ENCODE data around the gene RIN3. TPM values are rescaled to one million over a fixed set of nuclear protein-coding genes. Genes with fewer than 3 reads are reported as not detected.
"Not testable (repeated sequence)": the region's sequence is repeated elsewhere in the genome, so short reads cannot be mapped to it uniquely, and the experiment has no call there.

RIN3 gene
- total RNA-seq, 2 donors from 2014 or later = 6.6 to 11.8 TPM

- DNase-seq (ENCODE audit: low spot score) = no peak
Observed at GRCh38 chr14:92529903-92530302, 16.3 kb downstream of the RIN3 start.

DNA sequence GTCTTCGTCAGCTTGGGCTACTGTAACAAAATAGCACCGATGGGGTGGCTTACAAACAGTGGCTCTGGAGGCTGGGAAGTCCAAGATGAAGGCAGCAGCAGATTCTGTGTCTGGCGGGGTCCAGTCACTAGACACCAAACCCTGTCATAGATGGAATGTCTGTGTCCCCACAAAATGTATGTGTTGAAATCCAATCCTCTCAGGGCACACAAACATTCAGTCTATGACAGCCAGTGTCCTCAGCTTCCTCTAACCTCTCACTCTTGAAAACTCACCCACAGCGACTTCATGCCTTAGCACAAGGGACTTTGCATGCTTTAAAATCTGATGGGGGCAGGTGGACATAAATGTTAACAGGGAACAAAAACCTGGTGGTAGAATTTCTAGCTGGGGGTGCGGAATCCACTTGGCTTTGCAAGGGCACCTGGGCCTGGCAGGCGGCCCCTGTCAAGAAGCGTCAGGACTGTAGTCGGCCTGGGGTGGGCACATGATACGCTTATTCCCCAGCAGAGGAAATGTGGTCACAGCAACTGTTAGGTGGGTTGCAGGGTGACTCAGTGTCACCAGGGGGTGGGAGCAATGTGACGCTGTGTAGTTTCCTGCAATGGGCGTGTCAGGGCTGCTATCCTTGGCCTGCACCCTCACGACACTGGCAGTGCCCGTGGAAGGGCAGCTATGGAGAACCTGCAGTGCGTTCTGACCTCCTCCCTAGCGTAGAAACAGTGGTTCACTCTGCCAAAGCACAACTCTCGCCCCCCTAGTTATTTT, 17.7 kb downstream of the RIN3 start:
- no peak for DNase-seq (ENCODE audit: low spot score)
- H3K9me3 ChIP-seq = no peaks in the 10 kb centered on the region
- H3K4me3 ChIP-seq = no peak overlapping the region
- H3K4me1 ChIP-seq = peaks cover 0 to 19% of the 10 kb centered on the region in 2 donors
- H3K27ac ChIP-seq = no peak overlapping the region
- H3K27me3 ChIP-seq = no peaks in the 10 kb centered on the region
- H3K36me3 ChIP-seq = no peaks in the 10 kb centered on the region
- TF ChIP-seq, protein P1, sequence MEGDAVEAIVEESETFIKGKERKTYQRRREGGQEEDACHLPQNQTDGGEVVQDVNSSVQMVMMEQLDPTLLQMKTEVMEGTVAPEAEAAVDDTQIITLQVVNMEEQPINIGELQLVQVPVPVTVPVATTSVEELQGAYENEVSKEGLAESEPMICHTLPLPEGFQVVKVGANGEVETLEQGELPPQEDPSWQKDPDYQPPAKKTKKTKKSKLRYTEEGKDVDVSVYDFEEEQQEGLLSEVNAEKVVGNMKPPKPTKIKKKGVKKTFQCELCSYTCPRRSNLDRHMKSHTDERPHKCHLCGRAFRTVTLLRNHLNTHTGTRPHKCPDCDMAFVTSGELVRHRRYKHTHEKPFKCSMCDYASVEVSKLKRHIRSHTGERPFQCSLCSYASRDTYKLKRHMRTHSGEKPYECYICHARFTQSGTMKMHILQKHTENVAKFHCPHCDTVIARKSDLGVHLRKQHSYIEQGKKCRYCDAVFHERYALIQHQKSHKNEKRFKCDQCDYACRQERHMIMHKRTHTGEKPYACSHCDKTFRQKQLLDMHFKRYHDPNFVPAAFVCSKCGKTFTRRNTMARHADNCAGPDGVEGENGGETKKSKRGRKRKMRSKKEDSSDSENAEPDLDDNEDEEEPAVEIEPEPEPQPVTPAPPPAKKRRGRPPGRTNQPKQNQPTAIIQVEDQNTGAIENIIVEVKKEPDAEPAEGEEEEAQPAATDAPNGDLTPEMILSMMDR (IDR thresholded peaks at IDR 0.05) = no peak

More at GRCh38 chr14:92529903-92530302, 16.3 kb downstream of the RIN3 start:
- H3K9me3 ChIP-seq = no peaks in the 10 kb centered on the region
- H3K4me1 ChIP-seq = peaks cover 0 to 12% of the 10 kb centered on the region in 2 donors
- no peak overlapping the region for H3K27ac ChIP-seq
- no peaks in the 10 kb centered on the region for H3K27me3 ChIP-seq
- no peak overlapping the region for H3K4me3 ChIP-seq
- TF ChIP-seq, protein P1 (IDR thresholded peaks at IDR 0.05) = no peak
- H3K36me3 ChIP-seq = no peaks in the 10 kb centered on the region

DNA sequence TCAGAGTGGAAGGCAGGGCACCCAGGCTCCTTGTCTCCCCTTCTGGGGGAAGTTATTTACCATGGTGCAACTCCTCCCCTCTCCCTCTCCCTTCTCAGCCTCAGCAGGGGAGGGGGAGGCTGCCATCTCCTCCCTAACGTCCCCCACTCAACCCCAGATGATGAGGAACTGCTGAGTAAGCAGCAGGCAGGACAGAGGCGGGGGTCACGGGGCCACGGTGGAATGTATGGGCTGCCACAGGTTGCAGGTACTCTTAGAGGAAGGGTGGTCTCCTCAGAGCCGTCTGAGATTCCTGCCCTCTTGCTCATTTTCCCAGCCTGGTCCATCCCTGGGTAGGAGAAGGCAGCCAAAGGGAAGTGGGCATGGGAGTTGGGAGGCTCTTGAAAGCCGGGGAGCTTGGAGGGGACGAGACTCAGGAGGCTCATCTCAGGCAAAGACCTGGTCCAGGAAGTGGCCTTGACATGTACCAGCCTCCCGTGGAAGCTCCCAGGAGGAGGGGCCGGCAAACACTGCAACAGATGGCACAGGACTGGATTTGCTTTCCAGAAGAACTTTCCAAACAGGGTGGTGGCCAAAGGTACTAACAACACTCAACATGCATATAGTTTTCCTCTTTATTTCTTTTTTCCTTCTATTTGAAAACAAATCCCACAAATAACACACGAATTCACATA, 19.0 kb downstream of the RIN3 start:
- peaks cover 0 to 21% of the 10 kb centered on the region in 2 donors for H3K4me1 ChIP-seq
- H3K27ac ChIP-seq = no peak overlapping the region
- no peak for DNase-seq (ENCODE audit: low spot score)
- no peaks in the 10 kb centered on the region for H3K9me3 ChIP-seq
- TF ChIP-seq, protein P1 (IDR thresholded peaks at IDR 0.05) = no peak
- no peaks in the 10 kb centered on the region for H3K36me3 ChIP-seq
- no peaks in the 10 kb centered on the region for H3K27me3 ChIP-seq
- no peak overlapping the region for H3K4me3 ChIP-seq

GRCh38 chr14:92534932-92535643, 21.5 kb downstream of the RIN3 start:
- no peaks in the 10 kb centered on the region for H3K36me3 ChIP-seq
- peaks cover 0 to 42% of the 10 kb centered on the region in 2 donors for H3K4me1 ChIP-seq
- H3K27ac ChIP-seq = no peak overlapping the region
- no peak overlapping the region for H3K4me3 ChIP-seq
- TF ChIP-seq, protein P1 (IDR thresholded peaks at IDR 0.05) = no peak
- DNase-seq (ENCODE audit: low spot score) = no peak
- no peaks in the 10 kb centered on the region for H3K27me3 ChIP-seq
- no peaks in the 10 kb centered on the region for H3K9me3 ChIP-seq

GRCh38 chr14:92536231-92536630, 22.6 kb downstream of the RIN3 start:
- not testable (repeated sequence) for H3K9me3 ChIP-seq; H3K4me3 ChIP-seq; H3K27ac ChIP-seq; H3K27me3 ChIP-seq; DNase-seq (ENCODE audit: low spot score); H3K36me3 ChIP-seq
- H3K4me1 ChIP-seq = peaks cover 0 to 52% of the 10 kb centered on the region in 2 donors
